Thyroid gland (tissue), 4 donors: ENCODE results near the gene HEXIM1. TPM values are rescaled to one million over a fixed set of nuclear protein-coding genes. Genes with fewer than 3 reads are reported as not detected.
A peak's percentile ranks its signal among the peaks of the same experiment; 100 is the strongest.

Experiments used
- DNase-seq, 2 donors: peaks; one replicate each; pipeline ENCODE4 v3.0.0-alpha.2; 2019
- H3K27ac ChIP-seq, 3 donors: fragments of 200-600 bp; sonication (generic); 1 replicate in 2 of 3; 2 replicates in 1 of 3; pipeline ENCODE4 v1.5.1; 2016 to 2019; ENCODE audit warnings: mild to moderate bottlenecking in 1 of 3, moderate library complexity in 1 of 3
- H3K27me3 ChIP-seq: fragments of 200-600 bp; sonication (generic); one replicate; pipeline ENCODE4 v1.5.1; 2019
- H3K36me3 ChIP-seq, 2 donors: fragments of 200-600 bp; sonication (generic); one replicate each; pipeline ENCODE4 v1.5.1; 2016 to 2019
- H3K4me1 ChIP-seq, 2 donors: fragments of 200-600 bp; sonication (generic); one replicate each; pipeline ENCODE4 v1.5.1; 2017 to 2019
- H3K4me3 ChIP-seq, 3 donors: fragments of 200-600 bp; sonication (generic); replicated peaks in 1 of 3; 1 replicate in 2 of 3; 2 replicates in 1 of 3; pipeline ENCODE4 v1.5.1; 2016; ENCODE audit warnings: mild to moderate bottlenecking in 1 of 3
- H3K9me3 ChIP-seq: fragments of 200-600 bp; sonication (generic); one replicate; pipeline ENCODE4 v1.5.1; 2017
- POLR2A ChIP-seq, 2 donors: fragments of 450-650 bp; IDR thresholded peaks; one replicate each; pipeline ENCODE4 v1.6.1; 2017; ENCODE audit warnings: antibody characterized with exemption in 2 of 2, mild to moderate bottlenecking in 2 of 2, moderate library complexity in 1 of 2
- WGBS, 2 donors: methylation state at CpG; one replicate each; pipeline ENCODE4 v1.1.5; 2017; 5-methylcytosine and 5-hydroxymethylcytosine counted together
- intact Hi-C: fragments of 100-400 bp; cut with DNase I; formaldehyde crosslinking; loops from one replicate; pipeline ENCODE4 v1.15.1; 2023
- total RNA-seq, 4 donors: library from RNA; depleted of rRNA; stranded (reverse); fragments of >200 nt; gene quantifications; one replicate each; pipeline ENCODE4 v1.2.3, GENCODE V29; 2016
- TF ChIP-seq, protein P1 (sequence below), 6 experiments: fragments of 200-600 bp in 3 of 6; fragments of 450-650 bp in 3 of 6; sonication (generic) in 3 of 6; IDR thresholded peaks; one replicate each; pipeline ENCODE4 v1.5.1; 2016 to 2019; ENCODE audit warnings: antibody characterized with exemption in 6 of 6, mild to moderate bottlenecking in 2 of 6, inconsistent platforms in 1 of 6, moderate library complexity in 1 of 6

The HEXIM1 gene
- total RNA-seq, 4 donors from 2014 or later = 15.6 to 33.5 (median 18.4) TPM

DNA sequence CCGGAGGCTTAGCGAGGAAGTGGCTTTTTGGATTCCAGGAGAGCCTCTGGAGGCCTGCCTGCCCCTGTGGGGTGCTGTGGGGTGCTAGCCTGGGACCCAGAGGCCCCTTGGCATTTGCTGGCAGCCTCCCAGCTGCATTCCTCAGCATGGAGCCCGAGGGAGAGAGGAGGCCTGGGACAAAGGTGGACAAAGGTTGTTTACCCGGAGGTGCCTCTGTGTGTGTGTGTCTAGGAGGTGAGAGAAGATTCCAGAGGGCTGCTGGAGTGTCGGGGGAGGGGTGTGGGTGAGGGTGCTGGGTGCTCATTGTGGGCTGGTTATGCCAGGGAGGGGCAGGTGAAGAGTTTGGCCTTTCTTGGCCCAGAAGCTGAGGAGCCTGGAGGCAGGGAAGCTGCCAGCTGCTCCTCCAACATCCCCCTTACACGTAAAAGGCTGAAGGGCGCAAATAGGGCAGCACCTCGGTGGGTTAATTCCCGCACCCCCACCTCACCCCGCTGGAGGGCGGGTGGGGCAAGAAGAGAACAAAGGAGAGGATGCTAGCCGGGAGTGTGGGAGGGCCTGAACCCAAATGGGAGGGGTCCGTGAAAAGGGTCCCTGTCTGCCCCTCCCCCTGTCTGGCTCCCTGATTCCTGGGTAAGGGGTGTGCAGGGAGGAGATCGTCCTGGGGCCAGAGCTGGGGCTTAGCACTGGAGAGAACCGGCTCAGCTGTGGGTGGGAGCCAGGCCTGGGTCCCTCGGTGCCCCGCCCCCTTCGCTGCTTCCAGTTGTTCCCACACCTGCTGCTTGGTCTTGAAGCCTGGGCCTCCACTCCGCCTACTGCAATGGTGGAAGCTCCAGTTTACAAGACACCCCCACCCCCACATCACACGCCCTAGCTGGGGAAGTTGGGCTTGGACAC lies 23.3 kb downstream of the HEXIM1 start:
- H3K36me3 ChIP-seq = no peaks in the 10 kb centered on the region
- TF ChIP-seq POLR2A (IDR thresholded peaks at IDR 0.05) = peak in 1 of 2 donors; percentile 24
- TF ChIP-seq, protein P1, sequence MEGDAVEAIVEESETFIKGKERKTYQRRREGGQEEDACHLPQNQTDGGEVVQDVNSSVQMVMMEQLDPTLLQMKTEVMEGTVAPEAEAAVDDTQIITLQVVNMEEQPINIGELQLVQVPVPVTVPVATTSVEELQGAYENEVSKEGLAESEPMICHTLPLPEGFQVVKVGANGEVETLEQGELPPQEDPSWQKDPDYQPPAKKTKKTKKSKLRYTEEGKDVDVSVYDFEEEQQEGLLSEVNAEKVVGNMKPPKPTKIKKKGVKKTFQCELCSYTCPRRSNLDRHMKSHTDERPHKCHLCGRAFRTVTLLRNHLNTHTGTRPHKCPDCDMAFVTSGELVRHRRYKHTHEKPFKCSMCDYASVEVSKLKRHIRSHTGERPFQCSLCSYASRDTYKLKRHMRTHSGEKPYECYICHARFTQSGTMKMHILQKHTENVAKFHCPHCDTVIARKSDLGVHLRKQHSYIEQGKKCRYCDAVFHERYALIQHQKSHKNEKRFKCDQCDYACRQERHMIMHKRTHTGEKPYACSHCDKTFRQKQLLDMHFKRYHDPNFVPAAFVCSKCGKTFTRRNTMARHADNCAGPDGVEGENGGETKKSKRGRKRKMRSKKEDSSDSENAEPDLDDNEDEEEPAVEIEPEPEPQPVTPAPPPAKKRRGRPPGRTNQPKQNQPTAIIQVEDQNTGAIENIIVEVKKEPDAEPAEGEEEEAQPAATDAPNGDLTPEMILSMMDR (IDR thresholded peaks at IDR 0.05) = peak in 1 of 6 experiments; percentile 2
- peak overlapping the region; percentile 77 to 98 (median 97) for H3K27ac ChIP-seq
- H3K27me3 ChIP-seq = no peaks in the 10 kb centered on the region
- intact Hi-C loops = no loop called here
- WGBS, 2 donors = 28 to 34% methylated on average over 20 of the region's 20 CpGs
- no peaks in the 10 kb centered on the region for H3K9me3 ChIP-seq
- no peak overlapping the region for H3K4me3 ChIP-seq
- DNase-seq = peak; percentile 74 to 75
- H3K4me1 ChIP-seq = peaks cover 28 to 44% of the 10 kb centered on the region in 2 donors

DNA sequence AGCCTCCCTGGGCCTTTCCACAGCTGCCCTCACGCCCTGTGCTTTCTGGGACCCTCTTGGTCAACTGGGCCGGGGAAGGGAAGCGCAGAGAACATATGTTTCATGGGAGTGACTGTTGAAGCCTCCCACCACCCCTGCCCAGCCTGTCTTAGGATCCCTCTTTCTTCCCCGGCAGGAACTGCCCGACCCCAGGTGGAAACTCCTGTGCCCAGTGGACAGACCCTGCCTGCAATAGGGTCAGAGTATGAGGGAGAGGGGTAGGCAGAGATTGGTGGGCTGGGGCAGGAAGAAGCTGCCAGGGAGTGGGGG lies 23.9 kb downstream of the HEXIM1 start:
- Histone ChIP-seq H3K4me1 (peaks cover 28 to 45% of the 10 kb centered on the region in 2 donors), H3K36me3 (no peaks in the 10 kb centered on the region), H3K4me3 (no peak overlapping the region), H3K9me3 (no peaks in the 10 kb centered on the region), H3K27me3 (no peaks in the 10 kb centered on the region), H3K27ac (peak overlapping the region; percentile 77 to 98 (median 97))
- intact Hi-C loops = no loop called here
- no peak for DNase-seq
- TF ChIP-seq POLR2A (IDR thresholded peaks at IDR 0.05) = no peak
- TF ChIP-seq, protein P1 (IDR thresholded peaks at IDR 0.05) = no peak
- 70 to 71% methylated on average over 5 of the region's 5 CpGs for WGBS, 2 donors

DNA sequence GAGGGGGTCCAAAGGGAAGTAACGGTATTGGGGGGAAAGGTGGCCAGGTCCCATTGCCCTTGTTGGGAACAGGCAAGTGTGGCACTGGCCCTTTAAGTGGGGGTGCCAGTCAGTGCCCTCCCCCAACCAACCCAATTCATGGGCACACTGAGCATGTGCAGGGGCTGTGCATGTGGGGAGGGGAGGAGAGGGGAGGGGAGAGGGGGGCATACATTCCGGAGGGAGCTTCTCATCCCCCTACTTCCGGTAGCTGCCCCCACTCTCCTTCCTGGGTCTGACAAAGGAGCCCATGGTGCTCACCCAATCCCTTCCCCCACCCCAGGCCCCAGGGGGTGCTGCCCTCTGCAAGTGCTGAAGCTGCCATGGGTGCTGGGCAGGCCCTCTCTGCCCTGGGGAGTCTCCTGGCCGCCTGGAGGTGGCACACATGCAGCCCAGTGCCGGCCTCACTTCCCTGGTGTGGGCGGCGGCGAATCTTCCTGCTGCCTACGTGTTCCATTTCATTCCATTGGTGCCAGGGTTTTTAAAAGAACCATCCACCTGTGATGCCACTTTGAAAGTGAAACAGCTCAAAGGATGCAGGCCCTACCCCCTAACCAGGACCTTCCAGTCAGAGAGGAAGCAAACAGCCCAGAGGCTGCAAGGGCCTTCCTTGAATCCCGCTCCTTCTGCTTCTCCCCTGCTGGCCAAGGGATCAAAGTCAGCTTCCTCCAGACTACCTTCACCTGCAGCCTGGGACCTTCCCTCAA lies 24.4 kb downstream of the HEXIM1 start:
- Histone ChIP-seq H3K27ac (peak overlapping the region; percentile 77 to 98 (median 97)), H3K36me3 (no peaks in the 10 kb centered on the region), H3K9me3 (no peaks in the 10 kb centered on the region), H3K4me3 (no peak overlapping the region), H3K27me3 (no peaks in the 10 kb centered on the region), H3K4me1 (peaks cover 28 to 45% of the 10 kb centered on the region in 2 donors)
- 22 to 63% methylated on average over 2 to 10 of the region's 10 CpGs for WGBS, 2 donors
- intact Hi-C loops = no loop called here
- TF ChIP-seq, protein P1 (IDR thresholded peaks at IDR 0.05) = peak in 1 of 6 experiments; percentile 28
- TF ChIP-seq POLR2A (IDR thresholded peaks at IDR 0.05) = peak in 1 of 2 donors; percentile 39
- DNase-seq = peak; percentile 84 to 90

DNA sequence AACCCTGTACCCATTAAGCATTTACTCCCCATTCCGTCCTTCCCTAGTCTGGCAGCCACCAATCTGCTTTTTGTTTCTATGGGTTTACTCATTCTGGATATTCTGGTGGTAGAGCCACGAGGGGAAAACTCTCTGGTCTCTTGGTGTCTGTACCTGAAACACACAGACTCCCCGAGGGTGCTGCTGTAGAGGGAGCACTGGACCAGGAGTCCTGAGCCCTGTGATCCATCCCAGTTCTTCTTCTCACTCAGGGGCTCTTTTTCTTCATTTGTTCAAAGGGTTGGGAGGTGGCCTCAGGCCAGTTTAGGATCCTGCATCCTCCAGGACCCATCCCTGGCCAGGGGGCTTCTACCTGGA lies 27.5 kb downstream of the HEXIM1 start:
- TF ChIP-seq, protein P1 (IDR thresholded peaks at IDR 0.05) = no peak
- no peak for TF ChIP-seq POLR2A (IDR thresholded peaks at IDR 0.05)
- peaks cover 26 to 39% of the 10 kb centered on the region in 2 donors for H3K4me1 ChIP-seq
- H3K27ac ChIP-seq = peak overlapping the region in 1 of 3 donors; percentile 29
- WGBS, 2 donors = 89 to 91% methylated on average over 3 of the region's 3 CpGs
- no peak for DNase-seq
- H3K27me3 ChIP-seq = no peaks in the 10 kb centered on the region
- no peak overlapping the region for H3K4me3 ChIP-seq
- intact Hi-C loops = no loop called here
- H3K36me3 ChIP-seq = no peaks in the 10 kb centered on the region
- no peaks in the 10 kb centered on the region for H3K9me3 ChIP-seq

DNA sequence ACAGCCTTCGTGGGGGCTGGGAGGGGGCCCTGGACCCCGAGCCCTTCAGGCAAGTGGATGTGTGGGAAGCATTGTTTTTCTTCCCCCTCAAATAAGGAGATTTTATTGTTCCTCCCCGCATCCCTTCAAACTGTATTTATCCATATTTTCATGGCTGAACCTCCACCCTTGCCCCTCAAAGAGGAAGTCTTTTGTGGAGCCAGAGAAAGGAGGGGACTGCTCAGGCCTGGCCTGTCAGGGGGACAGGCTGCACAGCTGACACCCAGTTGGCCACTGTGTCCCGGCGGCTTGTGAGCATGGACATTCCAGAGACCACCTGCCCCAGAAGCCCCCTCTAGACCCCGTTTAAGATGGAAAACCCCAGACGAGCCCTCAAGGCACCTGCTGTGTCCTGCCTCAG lies 29.3 kb downstream of the HEXIM1 start:
- no peaks in the 10 kb centered on the region for H3K9me3 ChIP-seq
- no peak overlapping the region for H3K27ac ChIP-seq
- no peak overlapping the region for H3K4me3 ChIP-seq
- no peak for TF ChIP-seq POLR2A (IDR thresholded peaks at IDR 0.05)
- TF ChIP-seq, protein P1 (IDR thresholded peaks at IDR 0.05) = no peak
- peaks cover 8 to 21% of the 10 kb centered on the region in 2 donors for H3K4me1 ChIP-seq
- WGBS, 2 donors = 79 to 81% methylated on average over 7 of the region's 7 CpGs
- no peaks in the 10 kb centered on the region for H3K27me3 ChIP-seq
- DNase-seq = no peak
- no peaks in the 10 kb centered on the region for H3K36me3 ChIP-seq
- intact Hi-C loops = no loop called here
